ENCODE measurements around the gene FRMD4A.
"Not testable (repeated sequence)": the region's sequence is repeated elsewhere in the genome, so short reads cannot be mapped to it uniquely, and the experiment has no call there.

Gene FRMD4A

GRCh38 chr10:13776861-13777311 lies 553.8 kb downstream of the FRMD4A start:
- DNase-seq (ENCODE audit: low spot score): no peak

GRCh38 chr10:13775786-13776775 lies 554.6 kb downstream of the FRMD4A start:
- DNase-seq (ENCODE audit: low spot score): no peak

DNA sequence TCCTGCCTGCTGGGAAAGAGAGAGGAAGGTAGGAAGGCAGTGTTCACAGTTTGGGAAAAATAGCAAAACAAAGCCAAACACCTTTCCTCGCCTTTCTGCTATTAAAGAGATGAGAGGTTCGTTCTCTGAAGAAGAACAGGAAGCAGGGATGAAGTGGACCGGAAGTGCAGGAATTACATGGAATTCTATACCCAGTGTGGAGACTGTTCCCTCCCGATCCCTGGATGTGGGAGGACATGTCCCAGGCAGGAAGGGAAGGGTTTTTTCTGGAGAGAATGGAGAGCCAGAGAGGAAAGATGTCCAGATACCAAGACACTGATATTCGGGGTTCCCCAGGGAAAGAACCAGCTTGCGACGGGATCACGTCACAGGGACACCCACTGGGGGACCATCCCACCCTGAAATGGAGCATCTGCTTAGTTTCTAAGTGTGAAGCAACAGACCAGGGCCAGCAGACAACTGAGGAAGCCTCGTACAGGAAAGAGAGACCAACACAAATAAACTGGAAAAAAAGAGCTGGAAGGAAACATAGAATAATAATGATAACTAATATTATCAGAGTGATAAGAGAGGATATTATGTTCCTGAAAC lies 556.3 kb downstream of the FRMD4A start:
- DNase-seq (ENCODE audit: low spot score): no peak

GRCh38 chr10:13773496-13774170 lies 557.1 kb downstream of the FRMD4A start:
- no peak for DNase-seq (ENCODE audit: low spot score)

GRCh38 chr10:13773043-13773442 lies 557.7 kb downstream of the FRMD4A start:
- no peak for DNase-seq (ENCODE audit: low spot score)

DNA sequence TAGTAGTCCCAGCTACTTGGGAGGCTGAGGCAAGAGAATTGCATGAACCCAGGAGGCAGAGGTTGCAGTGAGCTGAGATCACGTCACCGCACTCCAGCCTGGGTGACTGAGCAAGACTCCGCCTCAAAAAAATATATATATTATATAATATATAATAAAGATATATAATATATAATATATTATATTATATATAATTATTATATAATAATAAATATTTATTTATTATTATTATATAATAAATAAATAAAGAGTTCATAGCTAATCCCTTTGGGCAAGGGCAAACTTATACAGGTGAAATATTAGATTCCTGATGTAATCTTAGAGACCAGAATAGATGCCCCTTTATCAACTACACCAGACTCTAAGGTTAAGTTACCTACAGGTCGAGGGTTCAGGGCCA lies 558.7 kb downstream of the FRMD4A start:
- no peak for DNase-seq (ENCODE audit: low spot score)

- DNase-seq (ENCODE audit: low spot score): no peak
Observed at GRCh38 chr10:13770760-13771493, 559.8 kb downstream of the FRMD4A start.

GRCh38 chr10:13769946-13770345 lies 560.8 kb downstream of the FRMD4A start:
- no peak for DNase-seq (ENCODE audit: low spot score)

GRCh38 chr10:13767676-13768178 lies 563.0 kb downstream of the FRMD4A start:
- DNase-seq (ENCODE audit: low spot score): no peak

DNA sequence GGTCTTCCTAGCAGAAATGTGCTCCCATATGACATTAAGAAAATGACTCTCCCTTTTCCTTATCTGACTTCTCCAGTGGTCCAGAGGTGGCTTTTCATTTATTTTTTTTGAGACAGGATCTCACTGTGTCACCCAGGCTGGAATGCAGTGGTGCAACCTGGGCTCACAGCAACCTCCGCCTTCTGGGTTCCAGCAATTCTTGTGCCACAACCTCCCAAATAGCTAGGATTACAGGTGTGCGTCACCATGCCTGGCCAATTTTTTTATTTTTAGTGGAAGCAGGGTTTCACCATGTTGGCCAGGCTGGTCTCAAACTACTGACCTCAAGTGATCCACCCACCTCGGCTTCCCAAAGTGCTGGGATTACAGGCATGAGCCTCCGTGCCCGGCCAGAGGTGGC lies 563.6 kb downstream of the FRMD4A start:
- DNase-seq (ENCODE audit: low spot score): not testable (repeated sequence)

- DNase-seq (ENCODE audit: low spot score): no peak
Observed at GRCh38 chr10:13765641-13766341, 564.9 kb downstream of the FRMD4A start.

DNA sequence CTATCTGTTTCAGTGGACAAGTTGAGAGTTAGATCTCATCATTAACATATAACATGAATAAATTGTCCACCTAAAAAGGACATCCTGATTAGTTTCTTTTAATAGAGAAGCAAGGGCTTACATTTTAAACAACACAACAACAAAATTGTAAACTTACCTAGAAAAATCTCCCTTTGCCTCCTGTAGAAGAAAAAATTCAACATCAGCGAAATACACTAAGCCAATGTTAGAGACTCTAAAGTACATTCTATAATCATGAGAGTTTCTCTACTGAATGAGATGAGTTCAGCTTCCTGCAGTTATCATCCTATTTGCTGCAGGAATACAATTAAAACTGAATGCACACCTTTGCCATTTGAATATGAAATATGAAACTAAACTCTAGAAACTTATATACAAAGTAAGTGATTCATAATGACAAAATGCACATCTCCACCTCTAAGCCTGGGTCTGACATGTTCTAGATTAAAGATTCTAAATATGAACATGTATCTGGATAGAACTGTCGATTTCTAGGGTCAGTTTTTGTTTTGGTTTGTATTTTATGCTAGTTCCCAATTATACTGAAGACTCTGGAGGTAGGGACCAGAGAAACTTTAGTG lies 569.1 kb downstream of the FRMD4A start:
- no peak for DNase-seq (ENCODE audit: low spot score)

- DNase-seq (ENCODE audit: low spot score): no peak
Observed at GRCh38 chr10:13759168-13759567, 571.6 kb downstream of the FRMD4A start.

DNA sequence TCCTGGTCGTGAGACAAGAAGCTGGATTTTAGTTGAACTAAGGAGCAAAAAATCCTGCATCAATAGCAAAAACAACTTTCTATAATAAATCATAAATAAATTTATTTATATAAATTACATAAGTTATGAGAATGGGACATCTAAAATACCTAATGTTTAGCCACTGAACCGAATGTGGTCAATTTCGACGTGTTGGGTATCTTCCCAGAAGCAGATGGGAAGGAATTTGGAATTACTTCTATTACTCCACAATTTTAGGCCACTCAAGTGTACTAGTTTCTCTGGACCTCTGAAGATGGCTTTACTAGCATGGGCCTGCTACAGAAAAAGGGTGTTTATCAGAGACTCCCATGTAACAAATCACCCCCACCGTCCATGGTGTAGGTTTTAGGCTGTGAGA lies 572.0 kb downstream of the FRMD4A start:
- DNase-seq (ENCODE audit: low spot score): no peak

DNA sequence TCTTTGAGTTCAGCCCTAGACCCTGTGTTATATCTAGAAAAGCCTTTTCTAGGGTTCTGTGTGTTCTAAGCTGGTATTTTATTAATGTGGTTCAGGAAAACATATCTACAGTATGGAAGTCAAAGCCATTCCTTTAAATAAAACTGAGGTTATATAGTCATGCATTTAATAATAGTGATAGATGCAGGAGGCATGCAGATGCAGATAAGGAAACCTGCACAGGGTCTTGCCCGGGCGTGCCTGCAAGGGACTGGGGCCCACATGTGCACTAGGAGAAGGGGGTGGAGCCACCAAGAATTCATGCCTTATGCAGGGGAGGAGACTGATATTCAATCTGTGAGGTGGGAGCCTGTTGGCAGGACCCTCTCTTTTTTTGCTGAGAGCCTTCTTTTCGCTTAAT lies 572.4 kb downstream of the FRMD4A start:
- no peak for DNase-seq (ENCODE audit: low spot score)

DNA sequence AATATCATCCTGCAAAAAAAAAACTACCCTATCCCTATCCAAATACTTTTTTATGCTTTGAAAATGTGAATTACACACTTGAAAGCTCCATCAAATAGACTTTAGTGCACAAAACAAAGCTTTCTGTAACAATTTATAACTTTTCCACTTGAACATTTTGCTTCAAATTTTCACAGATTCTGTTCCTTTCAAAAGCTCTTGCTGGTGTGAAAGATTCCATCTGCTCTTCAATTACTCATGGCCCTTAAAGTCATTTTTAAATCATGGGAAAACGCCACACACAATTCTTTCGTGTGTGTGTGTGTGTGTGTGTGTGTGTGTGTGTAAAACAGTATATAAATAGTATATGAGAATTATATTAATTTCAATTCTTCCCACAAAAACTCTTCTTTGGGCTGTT lies 576.4 kb downstream of the FRMD4A start:
- DNase-seq (ENCODE audit: low spot score): no peak

DNA sequence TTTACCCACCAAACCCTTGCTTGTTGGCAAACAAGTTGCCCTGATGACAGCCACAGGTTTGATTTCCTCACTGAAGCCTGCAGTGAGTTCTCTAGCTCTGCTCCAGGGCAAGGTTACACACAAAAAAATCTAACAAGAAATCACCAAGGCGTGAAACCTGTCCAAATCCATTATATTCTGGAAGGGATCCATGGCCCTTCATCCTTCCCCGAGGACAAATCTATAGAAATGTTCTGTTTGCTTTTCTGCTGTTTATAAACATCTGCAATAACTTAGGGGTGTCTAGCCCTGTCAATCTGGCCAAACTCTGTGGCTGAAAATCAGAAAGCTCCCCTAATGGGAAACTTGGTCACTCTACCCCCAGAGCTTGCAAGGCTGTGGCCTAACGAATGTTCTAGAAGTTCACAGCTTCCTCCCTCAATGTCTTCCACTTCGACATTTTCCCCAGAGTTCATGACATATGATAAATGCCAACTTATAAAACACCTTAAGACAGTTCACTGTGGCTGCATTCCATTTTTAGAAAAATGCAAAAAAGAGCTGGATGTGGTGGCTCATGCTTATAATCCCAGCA lies 579.4 kb downstream of the FRMD4A start:
- DNase-seq (ENCODE audit: low spot score): no peak

- DNase-seq (ENCODE audit: low spot score): no peak
Observed at GRCh38 chr10:13750299-13751190, 580.2 kb downstream of the FRMD4A start.

DNA sequence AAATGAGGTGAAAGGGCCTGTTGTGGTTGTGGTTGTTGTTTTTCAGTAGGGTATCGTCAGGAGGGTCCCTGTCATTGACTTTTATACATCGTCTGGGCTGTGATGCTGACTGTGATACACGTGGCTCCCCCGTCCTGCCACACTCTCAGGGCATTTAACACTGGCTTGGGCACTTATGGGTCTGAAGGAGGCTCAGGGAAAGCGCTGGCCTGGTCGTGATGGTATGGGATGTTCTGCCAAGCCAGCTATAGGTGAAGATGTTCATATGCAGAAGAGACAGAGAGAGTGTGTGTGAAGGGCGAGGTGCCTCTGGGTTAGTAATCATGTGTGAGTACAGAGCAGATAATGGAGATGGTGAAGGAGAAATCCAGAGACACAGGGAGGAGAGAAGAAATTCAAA lies 585.5 kb downstream of the FRMD4A start:
- DNase-seq (ENCODE audit: low spot score): no peak
